DND-41 (cell line): ENCODE data around the gene IL20RA.

Experiments
- EZH2 ChIP-seq: IDR thresholded peaks from 3 replicates; pipeline ENCODE4 v1.6.1; 2012; ENCODE audit warnings: borderline replicate concordance, low read depth, mild to moderate bottlenecking, moderate library complexity, low read length, inconsistent platforms; ENCODE audit not compliant: severe bottlenecking
- TF ChIP-seq, protein P1 (sequence below): IDR thresholded peaks from 2 replicates; pipeline ENCODE4 v1.5.1; 2012; ENCODE audit warnings: borderline replicate concordance, low read length, moderate library complexity, mild to moderate bottlenecking; ENCODE audit not compliant: poor library complexity, severe bottlenecking; ENCODE audit errors: extremely low read depth

DNA sequence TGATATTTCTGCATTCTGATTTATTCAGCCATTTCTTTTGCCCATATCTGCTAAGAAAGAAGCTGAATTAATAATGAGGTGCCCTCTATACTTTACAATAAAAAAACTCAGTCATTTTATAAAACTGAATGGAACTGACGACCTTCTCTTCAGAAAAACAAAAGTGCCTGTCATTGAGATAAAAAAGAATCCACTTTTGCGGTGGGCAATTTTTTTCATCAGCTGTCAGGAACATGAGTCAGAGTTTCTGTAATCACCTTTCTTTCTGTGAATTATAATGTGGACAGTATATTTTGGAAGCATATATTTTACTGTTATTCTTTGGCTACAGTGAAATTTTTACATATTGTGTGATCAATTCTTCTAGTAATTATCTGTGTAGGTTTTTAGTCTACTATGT, 33.4 kb downstream of the IL20RA start:
- TF ChIP-seq, protein P1, sequence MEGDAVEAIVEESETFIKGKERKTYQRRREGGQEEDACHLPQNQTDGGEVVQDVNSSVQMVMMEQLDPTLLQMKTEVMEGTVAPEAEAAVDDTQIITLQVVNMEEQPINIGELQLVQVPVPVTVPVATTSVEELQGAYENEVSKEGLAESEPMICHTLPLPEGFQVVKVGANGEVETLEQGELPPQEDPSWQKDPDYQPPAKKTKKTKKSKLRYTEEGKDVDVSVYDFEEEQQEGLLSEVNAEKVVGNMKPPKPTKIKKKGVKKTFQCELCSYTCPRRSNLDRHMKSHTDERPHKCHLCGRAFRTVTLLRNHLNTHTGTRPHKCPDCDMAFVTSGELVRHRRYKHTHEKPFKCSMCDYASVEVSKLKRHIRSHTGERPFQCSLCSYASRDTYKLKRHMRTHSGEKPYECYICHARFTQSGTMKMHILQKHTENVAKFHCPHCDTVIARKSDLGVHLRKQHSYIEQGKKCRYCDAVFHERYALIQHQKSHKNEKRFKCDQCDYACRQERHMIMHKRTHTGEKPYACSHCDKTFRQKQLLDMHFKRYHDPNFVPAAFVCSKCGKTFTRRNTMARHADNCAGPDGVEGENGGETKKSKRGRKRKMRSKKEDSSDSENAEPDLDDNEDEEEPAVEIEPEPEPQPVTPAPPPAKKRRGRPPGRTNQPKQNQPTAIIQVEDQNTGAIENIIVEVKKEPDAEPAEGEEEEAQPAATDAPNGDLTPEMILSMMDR, result no peak
- TF ChIP-seq EZH2, result no peak
